Lung (tissue), 12 donors: ENCODE results near the gene SUSD5. TPM values are rescaled to one million over a fixed set of nuclear protein-coding genes. Genes with fewer than 3 reads are reported as not detected.

Experiments used
- ATAC-seq: fragments of 200-7000 bp; cut with Tn5 transposase; one replicate; pipeline ENCODE4 v1.9.1; 2020; ENCODE audit warnings: moderate number of reproducible peaks; ENCODE audit not compliant: insufficient read depth, low FRiP score
- DNase-seq, 3 donors: peaks; one replicate each; pipeline ENCODE4 v3.0.0-alpha.2; 2013 to 2017
- H3K27ac ChIP-seq, 2 donors: one replicate each; pipeline ENCODE4 v1.5.1; 2013; ENCODE audit warnings: mild to moderate bottlenecking in 2 of 2, moderate library complexity in 2 of 2, control low read depth in 1 of 2, inconsistent platforms in 1 of 2, low read depth in 1 of 2, low read length in 1 of 2
- H3K27me3 ChIP-seq, 3 donors: one replicate each; pipeline ENCODE4 v1.5.1; 2013; ENCODE audit warnings: low read length in 2 of 3; ENCODE audit not compliant: control insufficient read depth in 3 of 3, insufficient read depth in 3 of 3
- H3K36me3 ChIP-seq, 4 donors: one replicate each; pipeline ENCODE4 v1.5.1; 2013; ENCODE audit warnings: low read length in 4 of 4, mild to moderate bottlenecking in 1 of 4, moderate library complexity in 1 of 4; ENCODE audit not compliant: control insufficient read depth in 4 of 4, insufficient read depth in 4 of 4
- H3K4me1 ChIP-seq, 5 donors: one replicate each; pipeline ENCODE4 v1.5.1; 2013; ENCODE audit warnings: low read length in 5 of 5, mild to moderate bottlenecking in 2 of 5, moderate library complexity in 1 of 5; ENCODE audit not compliant: control insufficient read depth in 5 of 5, insufficient read depth in 5 of 5
- H3K4me3 ChIP-seq: one replicate; pipeline ENCODE4 v1.5.1; 2013; ENCODE audit warnings: mild to moderate bottlenecking, control low read depth, moderate library complexity
- H3K9ac ChIP-seq, 2 donors: one replicate each; pipeline ENCODE4 v1.5.1; 2013; ENCODE audit warnings: low read length in 2 of 2, control low read depth in 1 of 2; ENCODE audit not compliant: insufficient read depth in 1 of 2
- H3K9me3 ChIP-seq, 4 donors: one replicate each; pipeline ENCODE4 v1.5.1; 2013; ENCODE audit warnings: low read length in 3 of 4, mild to moderate bottlenecking in 1 of 4, moderate library complexity in 1 of 4; ENCODE audit not compliant: control insufficient read depth in 4 of 4, insufficient read depth in 3 of 4
- CTCF ChIP-seq: IDR thresholded peaks from 2 replicates; pipeline ENCODE4 v1.5.1; 2012; ENCODE audit warnings: mild to moderate bottlenecking; ENCODE audit errors: control extremely low read depth, extremely low read depth
- WGBS, 2 donors: extraction: QIAGEN DNeasy Blood & Tissue Kit; methylation state at CpG; one replicate each; pipeline ENCODE4 v1.1.7; 2013; 5-methylcytosine and 5-hydroxymethylcytosine counted together
- polyA plus RNA-seq, 2 donors: library from polyadenylated mRNA; stranded (reverse); fragments of 200-250 nt; gene quantifications; one replicate each; pipeline ENCODE4 v1.2.1, GENCODE V29; 2013
- total RNA-seq, 2 donors: library from RNA; depleted of rRNA in 1 of 2; stranded (reverse); fragments of >200 nt in 1 of 2; gene quantifications; one replicate each; pipeline ENCODE4 v1.2.1, GENCODE V29; 2014 to 2021
- donor health status: control.
- donor health status: control.
- donor health status: Bipolar disorder and iron deficiency.
- donor health status: healthy.
- donor health status: DM: yes; HTN: yes; CAD: no.

The SUSD5 gene
- total and polyA plus RNA-seq, 4 donors: 0.17 to 2.9 (median 1.0) TPM

GRCh38 chr3:33174711-33175414, 43.7 kb downstream of the SUSD5 start:
- ATAC-seq (no peak), DNase-seq (peak in 2 of 3 donors; percentile 83)
- H3K9ac ChIP-seq: no peak overlapping the region
- H3K4me3 ChIP-seq: no peak overlapping the region
- H3K27ac ChIP-seq: no peak overlapping the region
- peaks cover 0 to 19% (median 2%) of the 10 kb centered on the region in 5 donors for H3K4me1 ChIP-seq
- 90 to 95% methylated on average over 19 of the region's 19 CpGs for WGBS, 2 donors
- H3K27me3 ChIP-seq: no peaks in the 10 kb centered on the region
- no peak for TF ChIP-seq CTCF
- H3K9me3 ChIP-seq: peaks cover 0 to 5% (median 2%) of the 10 kb centered on the region in 4 donors
- H3K36me3 ChIP-seq: no peaks in the 10 kb centered on the region

DNA sequence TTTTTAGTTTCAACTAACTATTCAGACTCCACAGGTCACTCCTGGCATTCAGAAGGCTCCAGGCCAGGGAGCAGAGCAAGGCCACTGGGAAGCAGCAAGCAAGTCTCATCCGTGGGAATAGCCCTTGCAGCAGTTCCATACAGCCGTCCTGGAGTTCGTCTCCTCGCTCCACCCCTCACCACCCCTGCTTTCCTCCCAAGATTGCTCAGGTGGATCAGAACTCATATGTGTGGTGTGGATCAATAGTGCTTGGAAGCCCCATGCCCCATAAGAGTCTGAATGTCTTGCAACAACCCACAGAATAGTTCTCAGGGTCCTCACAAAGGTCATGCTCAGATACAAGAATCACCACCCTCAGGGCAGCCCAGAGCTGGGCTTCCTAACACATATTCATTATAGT, 44.5 kb downstream of the SUSD5 start:
- H3K9ac ChIP-seq: no peak overlapping the region
- peaks cover 0 to 19% (median 2%) of the 10 kb centered on the region in 5 donors for H3K4me1 ChIP-seq
- peaks cover 0 to 5% (median under 1%) of the 10 kb centered on the region in 4 donors for H3K9me3 ChIP-seq
- H3K27ac ChIP-seq: no peak overlapping the region
- ATAC-seq (no peak), DNase-seq (no peak)
- no peaks in the 10 kb centered on the region for H3K36me3 ChIP-seq
- no peak overlapping the region for H3K4me3 ChIP-seq
- no peak for TF ChIP-seq CTCF
- WGBS, 2 donors: 79 to 83% methylated on average over 4 of the region's 4 CpGs
- no peaks in the 10 kb centered on the region for H3K27me3 ChIP-seq

DNA sequence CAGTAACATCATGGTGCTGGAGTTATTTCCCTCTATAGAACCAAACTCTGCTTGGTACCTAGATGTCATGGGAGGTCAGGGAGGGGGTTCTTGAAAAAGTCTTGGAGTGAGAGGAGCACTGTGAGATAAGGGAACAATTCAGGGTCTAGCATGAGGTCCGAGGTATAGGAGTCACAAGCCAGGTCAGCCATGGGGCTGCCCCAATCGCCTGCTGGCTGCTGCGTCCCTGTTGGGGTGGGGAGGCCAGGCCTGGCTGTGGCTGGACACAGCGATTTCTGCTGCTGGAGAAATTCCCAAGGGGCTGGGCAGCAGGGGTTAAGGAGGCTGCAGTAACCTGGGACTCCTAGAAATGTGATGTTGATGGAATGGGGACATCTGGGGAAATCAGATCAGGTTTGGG, 44.9 kb downstream of the SUSD5 start:
- ATAC-seq (no peak), DNase-seq (no peak)
- TF ChIP-seq CTCF: no peak
- Histone ChIP-seq H3K9ac (no peak overlapping the region), H3K27ac (no peak overlapping the region), H3K4me3 (no peak overlapping the region), H3K4me1 (peaks cover 0 to 19% (median 2%) of the 10 kb centered on the region in 5 donors), H3K36me3 (no peaks in the 10 kb centered on the region), H3K9me3 (peaks cover 0 to 5% (median 0%) of the 10 kb centered on the region in 4 donors), H3K27me3 (no peaks in the 10 kb centered on the region)
- 79 to 90% methylated on average over 4 of the region's 4 CpGs for WGBS, 2 donors
